ENCODE data around the gene ZNF768.
A peak's percentile ranks its signal among the peaks of the same experiment; 100 is the strongest.

The ZNF768 gene

DNA sequence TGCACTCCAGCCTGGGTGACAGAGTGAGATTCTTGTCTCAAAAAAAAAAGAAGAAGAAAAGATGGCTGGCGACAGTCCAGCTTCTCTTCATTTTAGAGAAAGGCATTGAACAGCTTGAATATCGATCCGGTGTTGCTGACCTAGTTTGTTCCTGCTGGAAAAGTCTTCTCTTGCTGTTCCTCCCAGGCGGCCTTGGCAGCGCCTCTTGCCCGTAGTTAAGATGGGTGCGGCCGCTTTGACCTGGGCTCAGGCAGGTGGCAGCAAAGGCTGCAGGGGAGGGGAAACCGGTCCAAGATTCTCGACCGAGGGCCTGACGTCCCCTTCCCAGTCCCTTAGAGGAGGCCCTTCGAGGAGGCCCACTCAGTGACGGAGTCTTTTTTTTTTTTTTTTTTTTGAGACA is 35.7 kb upstream of the ZNF768 start:
- no peak for DNase-seq (ENCODE audit: low read depth, low spot score)
- H3K4me3 ChIP-seq (ENCODE audit: low read depth, low read length): no peak overlapping the region
- in situ Hi-C loops (cut with HindIII; ENCODE audit: low sequenced_read_pairs): no loop called here
- TF ChIP-seq, protein P1, sequence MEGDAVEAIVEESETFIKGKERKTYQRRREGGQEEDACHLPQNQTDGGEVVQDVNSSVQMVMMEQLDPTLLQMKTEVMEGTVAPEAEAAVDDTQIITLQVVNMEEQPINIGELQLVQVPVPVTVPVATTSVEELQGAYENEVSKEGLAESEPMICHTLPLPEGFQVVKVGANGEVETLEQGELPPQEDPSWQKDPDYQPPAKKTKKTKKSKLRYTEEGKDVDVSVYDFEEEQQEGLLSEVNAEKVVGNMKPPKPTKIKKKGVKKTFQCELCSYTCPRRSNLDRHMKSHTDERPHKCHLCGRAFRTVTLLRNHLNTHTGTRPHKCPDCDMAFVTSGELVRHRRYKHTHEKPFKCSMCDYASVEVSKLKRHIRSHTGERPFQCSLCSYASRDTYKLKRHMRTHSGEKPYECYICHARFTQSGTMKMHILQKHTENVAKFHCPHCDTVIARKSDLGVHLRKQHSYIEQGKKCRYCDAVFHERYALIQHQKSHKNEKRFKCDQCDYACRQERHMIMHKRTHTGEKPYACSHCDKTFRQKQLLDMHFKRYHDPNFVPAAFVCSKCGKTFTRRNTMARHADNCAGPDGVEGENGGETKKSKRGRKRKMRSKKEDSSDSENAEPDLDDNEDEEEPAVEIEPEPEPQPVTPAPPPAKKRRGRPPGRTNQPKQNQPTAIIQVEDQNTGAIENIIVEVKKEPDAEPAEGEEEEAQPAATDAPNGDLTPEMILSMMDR (IDR thresholded peaks at IDR 0.05; ENCODE audit: low read depth, low read length): no peak

DNA sequence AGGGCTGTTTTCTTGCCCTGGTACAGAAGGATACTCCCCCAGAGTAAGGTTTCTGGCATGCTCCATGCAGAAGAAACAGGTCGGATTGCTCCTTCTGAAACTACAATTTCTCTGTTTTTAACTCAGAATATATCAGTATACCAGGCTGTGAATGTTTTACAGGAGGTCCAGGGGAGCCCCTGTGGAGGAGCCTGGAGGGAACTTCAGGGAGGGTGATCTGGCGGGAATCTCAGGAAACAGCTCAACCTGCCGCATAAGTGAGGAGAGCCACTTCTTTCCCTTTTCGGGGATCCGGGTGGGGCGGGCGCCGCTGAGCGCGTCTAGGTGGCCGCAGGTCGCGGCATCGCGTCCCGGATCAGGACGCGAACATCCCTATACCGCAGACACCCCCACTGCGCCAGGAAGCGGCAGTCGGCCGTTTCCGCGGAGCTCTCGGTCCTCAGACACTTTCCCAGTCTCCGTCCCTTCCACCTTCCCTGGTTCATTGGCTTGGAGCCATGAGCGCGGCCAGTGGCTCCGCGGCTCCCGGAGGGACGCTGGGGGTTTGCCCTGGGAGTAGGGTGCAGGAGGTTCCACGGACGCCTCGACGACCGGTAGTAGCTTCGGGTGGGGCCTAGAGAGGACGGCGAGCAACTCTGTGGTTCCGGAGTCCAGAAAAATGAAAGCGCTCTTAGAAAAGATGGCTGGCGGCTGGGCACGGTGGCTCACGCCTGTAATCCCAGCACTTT is 34.9 kb upstream of the ZNF768 start:
- in situ Hi-C loops (cut with HindIII; ENCODE audit: low sequenced_read_pairs): no loop called here
- TF ChIP-seq, protein P1 (IDR thresholded peaks at IDR 0.05; ENCODE audit: low read depth, low read length): no peak
- peak overlapping the region; percentile 29 for H3K4me3 ChIP-seq (ENCODE audit: low read depth, low read length)
- no peak for DNase-seq (ENCODE audit: low read depth, low spot score)

GRCh38 chr16:30559690-30560089 is 33.3 kb upstream of the ZNF768 start:
- no peak for DNase-seq (ENCODE audit: low read depth, low spot score)
- no peak overlapping the region for H3K4me3 ChIP-seq (ENCODE audit: low read depth, low read length)
- in situ Hi-C loops (cut with HindIII; ENCODE audit: low sequenced_read_pairs): no loop called here
- TF ChIP-seq, protein P1 (IDR thresholded peaks at IDR 0.05; ENCODE audit: low read depth, low read length): no peak

DNA sequence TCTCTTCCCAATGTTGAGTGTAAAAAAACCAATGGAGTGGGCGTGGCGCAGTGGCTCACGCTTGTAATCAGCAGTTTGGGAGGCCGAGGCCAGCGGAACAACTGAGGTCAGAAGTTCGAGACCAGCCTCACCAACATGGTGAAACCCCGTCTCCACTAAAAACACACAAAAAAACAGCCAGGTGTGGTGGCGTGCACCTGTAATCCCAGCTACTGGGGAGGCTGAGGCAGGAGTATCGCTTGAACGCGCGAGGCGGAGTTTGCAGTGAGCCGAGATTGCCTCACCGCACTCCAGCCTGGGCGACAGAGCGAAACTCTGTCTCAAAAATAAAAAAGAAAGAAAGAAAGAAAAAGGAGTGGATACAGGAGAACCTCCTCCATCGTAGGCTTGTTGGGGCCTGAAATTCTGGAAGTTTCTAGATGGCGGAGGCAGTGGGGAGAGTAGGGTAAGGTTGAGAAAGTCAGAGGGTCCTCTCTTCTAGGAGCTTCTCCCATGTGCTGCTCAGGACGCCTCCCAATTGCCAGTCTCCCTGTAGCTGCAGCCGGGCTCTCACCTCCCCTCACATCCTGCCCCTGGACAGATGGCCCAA is 32.5 kb upstream of the ZNF768 start:
- H3K4me3 ChIP-seq (ENCODE audit: low read depth, low read length): peak overlapping the region; percentile 2
- TF ChIP-seq, protein P1 (IDR thresholded peaks at IDR 0.05; ENCODE audit: low read depth, low read length): no peak

DNA sequence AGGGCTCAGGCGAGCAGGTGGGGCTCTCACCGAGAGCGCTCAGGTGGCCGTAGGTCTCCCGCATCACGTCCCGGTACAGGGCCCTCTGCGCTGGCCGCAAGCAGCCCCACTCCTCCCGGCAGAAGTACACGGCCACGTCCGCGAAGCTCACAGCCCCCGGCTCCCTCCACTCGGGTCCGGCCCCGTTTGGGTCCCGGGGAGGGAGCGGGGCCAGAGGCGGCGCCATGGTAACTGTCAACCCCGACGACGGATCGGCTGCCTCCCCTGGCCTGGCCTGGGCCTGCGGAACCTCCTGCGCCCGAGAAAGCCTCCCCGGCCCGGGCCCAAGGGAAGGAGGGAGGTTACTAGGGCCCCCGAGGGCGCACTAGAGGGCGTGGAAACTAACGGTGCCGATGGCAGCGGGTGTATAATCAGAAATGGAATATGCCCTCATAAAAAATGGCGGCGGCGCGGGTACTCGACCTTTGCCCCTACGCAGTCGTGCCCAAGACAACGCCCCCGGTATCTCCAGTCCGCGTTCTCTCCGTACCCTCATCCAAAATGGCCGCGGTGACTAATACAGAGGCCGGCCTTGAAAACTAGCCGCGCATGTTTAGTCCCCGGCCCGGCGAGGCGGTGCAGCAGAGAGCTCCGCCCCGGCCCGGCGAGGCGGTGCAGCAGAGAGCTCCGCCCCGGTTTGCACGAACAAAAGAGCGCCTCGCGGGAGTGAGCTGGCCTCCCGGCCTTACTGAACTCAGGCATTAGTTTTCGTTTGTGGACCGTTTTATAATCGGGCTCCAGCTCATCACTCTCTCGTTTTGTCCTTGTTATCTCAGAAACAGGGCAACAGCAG is 31.8 kb upstream of the ZNF768 start, which contains the start of gene ZNF764:
Gene ZNF764 (minus strand): TSS at position 418 of the 832 bp plus-strand sequence. CDS start 192 bp downstream, at position 226.
- DNase-seq (ENCODE audit: low read depth, low spot score): peak; percentile 99
- in situ Hi-C loops (cut with HindIII; ENCODE audit: low sequenced_read_pairs): no loop called here
- peak within 1 kb of the TSS; percentile 65 for H3K4me3 ChIP-seq (ENCODE audit: low read depth, low read length)
- TF ChIP-seq, protein P1 (IDR thresholded peaks at IDR 0.05; ENCODE audit: low read depth, low read length): no peak

More for the DNA sequence above, 32.5 kb upstream of the ZNF768 start:
- in situ Hi-C loops (cut with HindIII; ENCODE audit: low sequenced_read_pairs): no loop called here
- no peak for DNase-seq (ENCODE audit: low read depth, low spot score)

GRCh38 chr16:30557707-30557956 is 31.3 kb upstream of the ZNF768 start:
- H3K4me3 ChIP-seq (ENCODE audit: low read depth, low read length): peak overlapping the region; percentile 65
- DNase-seq (ENCODE audit: low read depth, low spot score): no peak
- in situ Hi-C loops (cut with HindIII; ENCODE audit: low sequenced_read_pairs): no loop called here
- TF ChIP-seq, protein P1 (IDR thresholded peaks at IDR 0.05; ENCODE audit: low read depth, low read length): no peak
